A673 (cell line): ENCODE results near the gene MFSD6L. TPM values are rescaled to one million over a fixed set of nuclear protein-coding genes. Genes with fewer than 3 reads are reported as not detected.

Experiments used
- BruUV-seq: library from RNA; stranded (reverse); fragments of 400-500 nt; replicated peaks from 2 replicates; lab custom pipeline; 2021; lab: Mats Ljungman, UMichigan
- CTCF ChIA-PET: fragments of 300-600 bp; sonication (Branson Sonifier 250); formaldehyde crosslinking; loops from one replicate; lab custom pipeline; 2022; ENCODE audit warnings: antibody characterized with exemption; lab: Charles Lee
- POLR2A ChIA-PET: fragments of 300-600 bp; sonication (Branson Sonifier 250); formaldehyde crosslinking; loops from one replicate; lab custom pipeline; 2022; ENCODE audit warnings: antibody characterized with exemption; ENCODE audit not compliant: low non-redundant PET; lab: Charles Lee
- DNase-seq: peaks from one replicate; pipeline ENCODE4 v3.0.0-alpha.2; 2015; ENCODE audit warnings: low spot score
- H3K27ac ChIP-seq: fragments of 200-600 bp; sonication (generic); 2 replicates; pipeline ENCODE4 v1.5.1; 2016; ENCODE audit warnings: mixed run types, low read depth, mild to moderate bottlenecking, mixed read lengths, antibody characterized with exemption, low read length; ENCODE audit not compliant: poor library complexity, severe bottlenecking
- H3K27me3 ChIP-seq: fragments of 200-600 bp; sonication (generic); replicated peaks from 2 replicates; pipeline ENCODE4 v1.6.1; 2017; ENCODE audit warnings: mixed run types, low read depth, mild to moderate bottlenecking, mixed read lengths, antibody characterized with exemption, low read length; ENCODE audit not compliant: insufficient read depth, poor library complexity
- H3K36me3 ChIP-seq: fragments of 200-600 bp; sonication (generic); 2 replicates; pipeline ENCODE4 v1.6.1; 2016; ENCODE audit warnings: mixed run types, mild to moderate bottlenecking, mixed read lengths, antibody characterized with exemption, low read length; ENCODE audit not compliant: insufficient read depth, poor library complexity, severe bottlenecking
- H3K4me1 ChIP-seq: fragments of 200-600 bp; sonication (generic); 2 replicates; pipeline ENCODE4 v1.6.1; 2017; ENCODE audit warnings: mixed run types, mild to moderate bottlenecking, mixed read lengths, antibody characterized with exemption, low read length; ENCODE audit not compliant: insufficient read depth, poor library complexity, severe bottlenecking
- H3K4me3 ChIP-seq: fragments of 200-600 bp; sonication (generic); 2 replicates; pipeline ENCODE4 v1.5.1; 2016; ENCODE audit warnings: low read depth, mixed run types, mild to moderate bottlenecking, mixed read lengths, low read length; ENCODE audit not compliant: poor library complexity, severe bottlenecking
- H3K9me3 ChIP-seq: fragments of 200-600 bp; sonication (generic); 2 replicates; pipeline ENCODE4 v1.6.1; 2016; ENCODE audit warnings: mixed run types, low read depth, mild to moderate bottlenecking, mixed read lengths, antibody characterized with exemption, low read length; ENCODE audit not compliant: poor library complexity, severe bottlenecking
- EZH2 ChIP-seq: fragments of 200-600 bp; sonication (generic); IDR thresholded peaks from 2 replicates; pipeline ENCODE4 v1.6.1; 2017; ENCODE audit warnings: borderline replicate concordance, low read depth, mild to moderate bottlenecking, mixed read lengths, antibody characterized with exemption, low read length; ENCODE audit not compliant: poor library complexity, severe bottlenecking
- intact Hi-C: fragments of 100-400 bp; cut with micrococcal nuclease; formaldehyde crosslinking; loops from one replicate; pipeline ENCODE4 v1.10.0; 2022; ENCODE audit not compliant: unreplicated experiment
- total RNA-seq: library from RNA; stranded (reverse); gene quantifications from 2 replicates; pipeline ENCODE4 v1.2.3, GENCODE V29; 2021
- TF ChIP-seq, protein P1 (sequence below): fragments of 300-800, 200-600 bp; sonication (generic); conservative IDR thresholded peaks from 2 replicates; pipeline ENCODE4 v1.5.1; 2017; ENCODE audit warnings: low read depth, mild to moderate bottlenecking, antibody characterized with exemption, low read length, moderate library complexity, mixed read lengths

MFSD6L gene
- total RNA-seq, 1 experiment from 2014 or later, result not detected

GRCh38 chr17:8791910-8792270 is 7.3 kb downstream of the MFSD6L start:
- intact Hi-C loops, result no loop called here
- Histone ChIP-seq H3K27ac (no peak overlapping the region), H3K4me3 (no peak overlapping the region), H3K4me1 (no peaks in the 10 kb centered on the region), H3K36me3 (no peaks in the 10 kb centered on the region), H3K27me3 (no peaks in the 10 kb centered on the region), H3K9me3 (peaks cover 6% of the 10 kb centered on the region)
- POLR2A ChIA-PET, result no interaction called here
- DNase-seq, result peak; percentile 70
- TF ChIP-seq, protein P1, sequence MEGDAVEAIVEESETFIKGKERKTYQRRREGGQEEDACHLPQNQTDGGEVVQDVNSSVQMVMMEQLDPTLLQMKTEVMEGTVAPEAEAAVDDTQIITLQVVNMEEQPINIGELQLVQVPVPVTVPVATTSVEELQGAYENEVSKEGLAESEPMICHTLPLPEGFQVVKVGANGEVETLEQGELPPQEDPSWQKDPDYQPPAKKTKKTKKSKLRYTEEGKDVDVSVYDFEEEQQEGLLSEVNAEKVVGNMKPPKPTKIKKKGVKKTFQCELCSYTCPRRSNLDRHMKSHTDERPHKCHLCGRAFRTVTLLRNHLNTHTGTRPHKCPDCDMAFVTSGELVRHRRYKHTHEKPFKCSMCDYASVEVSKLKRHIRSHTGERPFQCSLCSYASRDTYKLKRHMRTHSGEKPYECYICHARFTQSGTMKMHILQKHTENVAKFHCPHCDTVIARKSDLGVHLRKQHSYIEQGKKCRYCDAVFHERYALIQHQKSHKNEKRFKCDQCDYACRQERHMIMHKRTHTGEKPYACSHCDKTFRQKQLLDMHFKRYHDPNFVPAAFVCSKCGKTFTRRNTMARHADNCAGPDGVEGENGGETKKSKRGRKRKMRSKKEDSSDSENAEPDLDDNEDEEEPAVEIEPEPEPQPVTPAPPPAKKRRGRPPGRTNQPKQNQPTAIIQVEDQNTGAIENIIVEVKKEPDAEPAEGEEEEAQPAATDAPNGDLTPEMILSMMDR, result no peak
- CTCF ChIA-PET, result interaction anchor here (0.6 kb wide), 1 partner anchor 73 kb away, joined by 4 read pairs; no protein-coding TSS in a partner anchor
- no TSS peak for BruUV-seq

DNA sequence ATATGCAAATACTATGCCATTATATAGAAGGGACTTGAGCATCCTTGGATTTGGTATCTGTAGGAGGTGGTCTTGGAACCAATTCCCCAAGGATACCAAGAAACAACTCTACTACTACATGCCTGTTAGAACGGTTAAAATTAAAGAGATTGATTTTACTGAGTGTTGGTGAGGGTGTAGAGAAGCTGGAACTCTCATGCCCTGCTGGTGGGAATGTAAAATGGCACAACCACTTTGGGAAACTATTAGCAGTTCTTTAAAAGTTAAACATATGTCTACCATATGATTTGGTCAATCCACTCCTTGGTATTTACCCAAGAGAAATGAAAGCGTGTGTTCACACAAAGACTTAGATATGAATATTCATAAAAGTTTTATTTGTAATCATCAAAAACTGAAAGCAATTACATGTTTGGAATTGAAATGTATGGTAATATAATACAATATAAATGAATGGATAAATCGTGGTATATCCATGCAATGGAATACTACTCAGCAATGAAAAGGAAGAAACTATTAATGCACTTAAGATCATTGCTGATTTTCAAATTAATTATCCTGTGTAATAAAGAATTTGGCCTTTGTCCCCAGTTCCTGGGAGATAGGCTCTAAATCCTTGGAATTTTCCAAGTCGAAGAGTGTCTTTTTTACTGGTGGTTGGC is 7.8 kb downstream of the MFSD6L start:
- no peak for DNase-seq
- Histone ChIP-seq H3K9me3 (peaks cover 6% of the 10 kb centered on the region), H3K4me1 (no peaks in the 10 kb centered on the region), H3K36me3 (no peaks in the 10 kb centered on the region), H3K27me3 (no peaks in the 10 kb centered on the region), H3K27ac (no peak overlapping the region), H3K4me3 (no peak overlapping the region)
- intact Hi-C loops, result no loop called here
- CTCF ChIA-PET, result interaction anchor here (0.6 kb wide), 1 partner anchor 74 kb away, joined by 4 read pairs; no protein-coding TSS in a partner anchor
- no TSS peak for BruUV-seq
- POLR2A ChIA-PET, result no interaction called here
- TF ChIP-seq EZH2, result no peak
- TF ChIP-seq, protein P1, result peak; percentile 20; the same call in 1 of the 2 replicates

DNA sequence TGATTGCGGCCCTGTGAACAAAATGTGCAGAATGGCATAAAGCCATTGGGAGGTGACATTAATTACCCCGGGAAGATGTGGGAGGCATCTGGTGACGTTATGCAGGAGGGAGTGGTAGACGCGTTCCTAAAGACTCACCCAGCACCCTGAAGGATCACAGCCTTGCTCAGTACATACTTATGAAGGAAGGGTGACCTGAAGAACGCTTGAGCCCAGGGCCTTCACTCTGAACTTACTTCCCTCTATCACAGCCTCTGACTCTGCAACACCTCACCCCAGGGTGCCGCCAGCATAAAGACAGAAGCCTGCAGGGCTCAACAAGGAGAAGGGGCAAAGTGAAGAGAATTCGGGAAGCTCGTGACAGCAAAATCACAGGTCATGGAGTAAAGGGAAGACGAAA is 9.4 kb downstream of the MFSD6L start:
- no peaks in the 10 kb centered on the region for H3K27me3 ChIP-seq
- intact Hi-C loops, result loop anchor here (5.0 kb wide), 1 partner anchor 37 kb away; no protein-coding TSS in a partner anchor
- H3K36me3 ChIP-seq, result no peaks in the 10 kb centered on the region
- CTCF ChIA-PET, result no interaction called here
- no peak for TF ChIP-seq EZH2
- TF ChIP-seq, protein P1, result no peak
- peaks cover 6% of the 10 kb centered on the region for H3K9me3 ChIP-seq
- POLR2A ChIA-PET, result no interaction called here
- no TSS peak for BruUV-seq
- no peak overlapping the region for H3K27ac ChIP-seq
- DNase-seq, result no peak
- H3K4me1 ChIP-seq, result no peaks in the 10 kb centered on the region
- H3K4me3 ChIP-seq, result no peak overlapping the region
